VCaP (cell line): ENCODE results near the gene MYO5C.

Experiments
- H3K27ac ChIP-seq: fragments of 450-650 bp; 2 replicates; pipeline ENCODE4 v1.5.1; 2017
- TF ChIP-seq, protein P1 (sequence below): fragments of 450-650 bp; conservative IDR thresholded peaks from 2 replicates; pipeline ENCODE4 v1.5.1; 2017; ENCODE audit warnings: mild to moderate bottlenecking, moderate library complexity

MYO5C gene

DNA sequence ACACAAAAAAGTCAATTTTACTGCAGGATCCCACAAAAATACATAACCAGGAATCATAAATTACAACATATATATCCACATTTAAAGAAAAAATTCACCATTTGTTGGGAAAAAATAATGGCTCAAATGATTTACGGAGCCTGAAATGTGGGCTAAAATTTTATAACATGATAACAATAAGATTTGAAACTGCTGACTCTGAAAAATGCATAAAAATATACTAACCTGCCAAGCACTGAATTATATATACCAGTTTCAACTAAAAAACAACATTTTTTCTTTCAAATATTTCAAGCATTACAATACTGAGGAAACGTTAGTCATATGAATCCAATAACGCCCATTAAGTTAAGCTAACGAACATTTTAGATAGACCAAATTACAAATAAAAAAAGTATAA is 12.2 kb upstream of the MYO5C start:
- TF ChIP-seq, protein P1, sequence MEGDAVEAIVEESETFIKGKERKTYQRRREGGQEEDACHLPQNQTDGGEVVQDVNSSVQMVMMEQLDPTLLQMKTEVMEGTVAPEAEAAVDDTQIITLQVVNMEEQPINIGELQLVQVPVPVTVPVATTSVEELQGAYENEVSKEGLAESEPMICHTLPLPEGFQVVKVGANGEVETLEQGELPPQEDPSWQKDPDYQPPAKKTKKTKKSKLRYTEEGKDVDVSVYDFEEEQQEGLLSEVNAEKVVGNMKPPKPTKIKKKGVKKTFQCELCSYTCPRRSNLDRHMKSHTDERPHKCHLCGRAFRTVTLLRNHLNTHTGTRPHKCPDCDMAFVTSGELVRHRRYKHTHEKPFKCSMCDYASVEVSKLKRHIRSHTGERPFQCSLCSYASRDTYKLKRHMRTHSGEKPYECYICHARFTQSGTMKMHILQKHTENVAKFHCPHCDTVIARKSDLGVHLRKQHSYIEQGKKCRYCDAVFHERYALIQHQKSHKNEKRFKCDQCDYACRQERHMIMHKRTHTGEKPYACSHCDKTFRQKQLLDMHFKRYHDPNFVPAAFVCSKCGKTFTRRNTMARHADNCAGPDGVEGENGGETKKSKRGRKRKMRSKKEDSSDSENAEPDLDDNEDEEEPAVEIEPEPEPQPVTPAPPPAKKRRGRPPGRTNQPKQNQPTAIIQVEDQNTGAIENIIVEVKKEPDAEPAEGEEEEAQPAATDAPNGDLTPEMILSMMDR, result no peak
- H3K27ac ChIP-seq, result no peak overlapping the region

DNA sequence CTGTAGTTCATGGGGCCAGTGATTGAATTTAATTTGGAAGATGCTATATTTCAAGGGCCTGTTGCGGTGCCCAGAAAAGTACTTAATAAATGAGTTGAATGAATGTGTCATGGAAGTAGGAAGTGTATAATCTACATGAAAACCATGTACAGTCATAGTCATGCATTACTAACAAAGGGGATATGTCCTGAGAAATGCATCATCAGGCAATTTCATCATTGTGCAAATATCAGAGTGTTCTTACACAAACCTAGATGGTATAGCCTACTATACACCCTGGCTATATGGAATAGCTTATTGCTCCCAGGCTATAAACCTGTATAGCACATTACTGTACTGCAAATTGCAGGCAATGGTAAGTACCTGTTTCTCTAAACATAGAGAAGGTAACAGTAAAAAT is 10.7 kb upstream of the MYO5C start:
- TF ChIP-seq, protein P1, result no peak
- no peak overlapping the region for H3K27ac ChIP-seq

DNA sequence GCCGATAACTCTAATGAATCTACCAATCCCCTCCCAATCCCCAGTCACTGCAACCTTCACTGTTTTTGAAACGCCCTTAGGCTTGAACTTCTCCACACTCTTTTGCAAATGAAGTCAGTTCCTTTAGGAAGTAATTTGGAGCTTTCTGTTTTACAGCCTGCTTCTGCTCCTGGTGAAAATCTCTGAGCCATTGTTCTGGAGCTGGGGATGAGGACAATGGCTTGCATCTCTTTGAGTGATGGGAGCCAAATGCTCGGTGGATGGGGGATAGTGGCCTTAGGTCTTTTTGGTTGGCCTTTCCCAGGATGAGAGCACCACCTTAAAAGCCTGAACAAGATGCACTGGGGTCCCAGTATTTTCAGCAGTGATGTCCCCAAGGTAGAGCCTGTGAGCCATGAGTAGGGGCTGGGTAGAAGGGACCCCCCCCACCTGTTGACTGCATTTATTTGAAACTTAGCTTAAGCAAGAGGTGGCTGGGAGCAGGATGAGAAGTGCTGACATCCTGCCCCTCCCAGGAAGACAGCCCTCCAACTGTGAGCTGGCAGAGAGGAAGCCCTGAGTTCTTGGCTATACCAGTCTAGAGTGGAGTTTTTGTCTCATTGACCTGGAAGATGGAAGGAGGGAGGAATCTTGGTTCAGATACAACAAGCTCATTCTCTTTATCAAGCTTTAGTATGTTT is 7.6 kb upstream of the MYO5C start:
- TF ChIP-seq, protein P1, result no peak
- no peak overlapping the region for H3K27ac ChIP-seq

DNA sequence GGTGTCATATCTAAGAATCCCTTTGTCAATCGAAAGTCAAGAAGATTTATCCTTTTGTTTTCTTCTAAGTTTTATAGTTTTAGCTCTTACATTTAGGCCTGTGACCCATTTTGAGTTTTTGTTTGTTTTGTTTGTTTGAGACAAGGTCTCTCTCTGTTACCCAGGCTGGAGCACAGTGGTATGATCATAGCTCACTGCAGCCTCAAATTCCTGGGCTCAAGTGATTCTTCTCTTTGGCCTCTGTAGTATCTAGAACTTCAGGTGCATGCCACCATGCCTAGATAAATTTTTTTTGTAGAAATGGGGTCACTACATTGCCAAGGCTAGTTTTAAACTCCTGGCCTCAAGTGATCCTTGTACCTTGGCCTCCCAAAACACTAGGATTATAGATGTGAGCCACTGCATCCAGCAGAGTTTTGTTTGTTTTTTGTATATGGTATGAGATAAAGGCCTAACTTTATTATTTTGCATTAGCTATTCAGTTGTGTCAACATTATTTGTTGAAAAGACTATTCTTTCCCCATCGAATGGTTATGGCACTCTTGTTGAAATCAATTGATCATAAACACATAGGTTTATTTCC is 5.8 kb upstream of the MYO5C start:
- no peak overlapping the region for H3K27ac ChIP-seq
- TF ChIP-seq, protein P1, result no peak

DNA sequence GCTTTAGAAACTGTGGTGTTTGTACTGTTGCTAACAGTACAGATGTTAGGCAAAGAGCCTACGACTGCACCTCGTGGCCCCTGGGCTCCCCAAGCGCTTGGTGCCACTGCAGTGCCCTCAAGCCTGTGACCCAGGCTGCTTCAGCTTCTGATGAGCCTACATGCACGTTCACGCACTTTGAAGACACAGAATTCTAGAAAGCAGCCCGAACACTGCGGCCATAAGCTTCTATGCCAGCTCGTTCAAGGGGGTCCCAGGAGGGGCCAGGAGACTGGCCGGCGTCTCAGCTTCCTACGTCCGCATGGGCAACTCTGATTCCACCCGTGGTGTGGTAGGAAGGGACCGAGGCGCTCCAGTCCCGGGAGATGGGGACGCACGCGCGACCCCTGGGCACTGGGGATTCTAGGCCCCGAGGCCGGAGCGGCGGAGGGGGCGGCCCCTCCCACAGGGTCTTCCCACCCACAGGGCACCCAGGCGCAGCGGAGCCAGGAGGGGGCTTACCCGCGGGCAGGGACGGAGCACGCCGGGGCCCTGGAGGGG is 653 bp downstream of the MYO5C start:
- TF ChIP-seq, protein P1, result no peak
- peak overlapping the region; percentile 76 for H3K27ac ChIP-seq

DNA sequence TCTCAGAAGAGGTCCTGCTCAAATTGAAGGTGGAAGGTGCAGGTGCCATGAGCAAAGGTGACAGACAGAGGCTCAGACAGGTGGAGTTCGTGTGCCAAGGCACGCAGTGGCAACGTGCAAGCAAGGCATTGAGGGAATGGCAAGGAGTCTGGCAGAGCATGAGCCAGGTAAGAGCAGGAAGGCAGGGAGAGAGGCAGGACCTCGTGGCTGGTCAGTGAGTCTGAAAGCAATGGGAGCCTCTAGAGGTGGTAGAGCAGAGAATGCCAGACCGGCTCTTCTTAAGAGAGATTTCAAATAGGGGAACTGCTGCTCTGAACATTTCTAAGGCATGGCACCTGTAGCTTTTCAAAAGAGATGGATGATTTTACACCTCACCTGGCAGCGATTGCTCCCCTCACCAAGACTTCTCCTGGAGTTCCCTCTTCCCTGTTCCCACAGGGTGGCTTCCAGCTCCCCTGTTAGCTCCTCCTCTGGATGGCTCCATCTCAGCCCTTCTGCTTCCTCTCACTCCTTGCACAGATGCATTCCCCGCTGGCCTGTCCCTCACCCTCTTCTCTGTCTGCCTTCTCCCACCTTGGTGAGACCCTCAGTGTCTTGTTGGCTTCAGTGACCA is 2.7 kb downstream of the MYO5C start:
- TF ChIP-seq, protein P1, result no peak
- no peak overlapping the region for H3K27ac ChIP-seq

DNA sequence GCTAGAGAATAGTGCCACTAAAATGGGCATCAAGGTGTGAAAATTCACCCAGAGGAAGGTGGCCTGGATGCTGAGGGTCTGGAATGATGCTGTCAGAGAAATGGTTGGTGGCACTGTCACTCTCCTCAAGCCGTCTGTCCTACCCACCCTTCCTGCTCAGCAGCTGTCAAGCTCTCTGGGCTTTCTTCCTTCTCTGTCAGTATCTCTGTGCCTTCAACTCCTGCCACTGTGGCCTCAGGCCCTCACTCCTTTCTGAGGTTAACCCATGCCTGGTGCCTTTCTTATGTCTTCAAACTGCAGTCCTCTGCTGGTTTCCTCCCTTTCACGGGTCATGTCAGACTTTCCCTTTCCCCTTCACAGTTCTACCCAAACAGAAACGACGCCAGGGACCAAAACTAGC is 4.4 kb downstream of the MYO5C start:
- no peak overlapping the region for H3K27ac ChIP-seq
- TF ChIP-seq, protein P1, result no peak
